Measurements from ENCODE around the gene CD200R1. TPM values are rescaled to one million over a fixed set of nuclear protein-coding genes. Genes with fewer than 3 reads are reported as not detected.

CD200R1 gene
- total and polyA plus RNA-seq, 2 of the 8 experiments (the other 6 are each of a cell fraction or from before 2014, with no cell fraction given) = 0.02 TPM; not detected in 1

- Histone ChIP-seq H3K23me2 (ENCODE audit: low read depth, low read length) (no peaks in the 10 kb centered on the region), H4K91ac (replicated peaks; ENCODE audit: insufficient read length, low read length) (no peak overlapping the region), H3K9ac (replicated peaks in 1 of 4; ENCODE audit: extremely low read depth in 1 of 4, low read depth in 3 of 4, low read length in 3 of 4) (no peak overlapping the region), H3K4me1 (replicated peaks in 1 of 4; ENCODE audit: control insufficient read depth in 3 of 4, insufficient read depth in 4 of 4, low read length in 3 of 4) (peaks cover 0 to 9% (median 4%) of the 10 kb centered on the region in 4 experiments; a peak in 6 of 7 replicates), H3K56ac (replicated peaks; ENCODE audit: insufficient read length, low read depth, low read length) (no peak overlapping the region), H2BK20ac (ENCODE audit: low read length) (no peak overlapping the region), H3K9me3 (ENCODE audit: insufficient read depth in 2 of 2, low read depth in 1 of 2, low read length in 1 of 2) (peaks cover 0 to 2% of the 10 kb centered on the region in 2 experiments; a peak in 1 of 4 replicates), H3K14ac (ENCODE audit: insufficient read length) (no peak overlapping the region), H2BK120ac (replicated peaks; ENCODE audit: low read depth, low read length) (no peak overlapping the region), H2BK5ac (ENCODE audit: low read depth, low read length) (no peak overlapping the region), H2BK15ac (ENCODE audit: low read length) (no peak overlapping the region), H3K79me2 (ENCODE audit: control insufficient read depth in 1 of 2, insufficient read depth in 2 of 2, low read length in 2 of 2) (no peaks in the 10 kb centered on the region), H4K20me1 (replicated peaks in 1 of 2; ENCODE audit: control insufficient read depth in 1 of 2, insufficient read depth in 2 of 2, low read length in 2 of 2) (no peaks in the 10 kb centered on the region), H3K4me3 (ENCODE audit: extremely low read depth in 1 of 4, insufficient read depth in 2 of 4, low read depth in 3 of 4, low read length in 4 of 4) (no peak overlapping the region), H3K4me2 (ENCODE audit: insufficient read depth in 1 of 2, low read depth in 2 of 2, low read length in 2 of 2) (0 out of 4 replicates have a peak overlapping the region, but pooled peaks of 1 of the 2 experiments have one; percentile 25), H4K5ac (ENCODE audit: insufficient read length, low read depth, low read length) (no peak overlapping the region), H2BK12ac (ENCODE audit: low read depth, low read length) (no peak overlapping the region), H3K27me3 (replicated peaks in 1 of 4; ENCODE audit: control insufficient read depth in 3 of 4, extremely low read depth in 1 of 4, insufficient read depth in 3 of 4, low read length in 3 of 4) (no peaks in the 10 kb centered on the region), H2AK5ac (ENCODE audit: low read depth, low read length) (no peak overlapping the region), H3K18ac (ENCODE audit: extremely low read depth, low read length) (no peak overlapping the region), H2AFZ (ENCODE audit: low read length) (no peak overlapping the region), H3K79me1 (ENCODE audit: low read depth, low read length) (no peaks in the 10 kb centered on the region), H4K8ac (ENCODE audit: extremely low read depth, insufficient read depth, low read length) (no peak overlapping the region), H3K27ac (ENCODE audit: low read depth, low read length) (no peak overlapping the region), H3K36me3 (ENCODE audit: control insufficient read depth in 2 of 4, insufficient read depth in 4 of 4, low read length in 3 of 4) (no peaks in the 10 kb centered on the region), H3K23ac (ENCODE audit: insufficient read length) (no peak overlapping the region), H3K4ac (replicated peaks; ENCODE audit: insufficient read length, low read depth, low read length) (no peak overlapping the region)
- 91% methylated on average over 1 of the region's 1 CpG; no CpG with 5 or more reads in 1 of the 2 experiments for WGBS, 2 experiments (ENCODE audit: extremely low coverage in 1 of 2, insufficient coverage in 1 of 2, insufficient read length in 1 of 2, insufficient replicate concordance in 2 of 2, low coverage in 1 of 2, low lambda C conversion rate in 2 of 2, missing lambda C conversion rate in 1 of 2)
- ChIA-PET POLR2A (ENCODE audit: partially characterized antibody) (no interaction called here), CTCF (ENCODE audit: partially characterized antibody) (interaction anchor here (0.8 kb wide), 1 partner anchor 163 kb away, joined by 3 read pairs; no protein-coding TSS in a partner anchor)
- FAIRE-seq (no peak), DNase-seq (ENCODE audit: low read depth in 1 of 2, low spot score in 2 of 2) (no peak)
- TF ChIP-seq RNF2 (IDR thresholded peaks at IDR 0.05; ENCODE audit: borderline replicate concordance, low read depth, low read length, missing control alignments, poor library complexity, severe bottlenecking) (no peak), MAX (IDR thresholded peaks at IDR 0.05) (no peak), RAD21 (IDR thresholded peaks at IDR 0.05 in 1 of 2, conservative IDR thresholded peaks at IDR 0.05 in 1 of 2; ENCODE audit: low read depth in 2 of 2, low read length in 2 of 2) (no peak), SIN3A (conservative IDR thresholded peaks at IDR 0.05 in 1 of 2, IDR thresholded peaks at IDR 0.05 in 1 of 2; ENCODE audit: low read depth in 1 of 2, low read length in 2 of 2) (no peak), TAF1 (IDR thresholded peaks at IDR 0.05; ENCODE audit: low read depth, low read length) (no peak), SAP30 (IDR thresholded peaks at IDR 0.05; ENCODE audit: insufficient read depth, insufficient replicate concordance, low read length) (no peak), JUND (IDR thresholded peaks at IDR 0.05; ENCODE audit: low read length) (no peak), RFX5 (IDR thresholded peaks at IDR 0.05; ENCODE audit: borderline replicate concordance, low read depth, low read length) (no peak), USF2 (IDR thresholded peaks at IDR 0.05; ENCODE audit: low read length) (no peak), EP300 (IDR thresholded peaks at IDR 0.05; ENCODE audit: borderline replicate concordance in 1 of 2, low read depth in 2 of 2, low read length in 2 of 2) (no peak), CHD1 (IDR thresholded peaks at IDR 0.05; ENCODE audit: low read depth, low read length) (no peak)
Measured at GRCh38 chr3:112897791-112898190, 77.1 kb downstream of the CD200R1 start.
